Lung (tissue), 12 donors: ENCODE measurements around the gene MRGPRE. TPM values are rescaled to one million over a fixed set of nuclear protein-coding genes. Genes with fewer than 3 reads are reported as not detected.

Experiments used
- ATAC-seq: fragments of 200-7000 bp; cut with Tn5 transposase; one replicate; pipeline ENCODE4 v1.9.1; 2020; ENCODE audit warnings: moderate number of reproducible peaks; ENCODE audit not compliant: insufficient read depth, low FRiP score
- DNase-seq, 3 donors: peaks; one replicate each; pipeline ENCODE4 v3.0.0-alpha.2; 2013 to 2017
- H3K27ac ChIP-seq, 2 donors: one replicate each; pipeline ENCODE4 v1.5.1; 2013; ENCODE audit warnings: mild to moderate bottlenecking in 2 of 2, moderate library complexity in 2 of 2, control low read depth in 1 of 2, inconsistent platforms in 1 of 2, low read depth in 1 of 2, low read length in 1 of 2
- H3K27me3 ChIP-seq, 3 donors: one replicate each; pipeline ENCODE4 v1.5.1; 2013; ENCODE audit warnings: low read length in 2 of 3; ENCODE audit not compliant: control insufficient read depth in 3 of 3, insufficient read depth in 3 of 3
- H3K36me3 ChIP-seq, 4 donors: one replicate each; pipeline ENCODE4 v1.5.1; 2013; ENCODE audit warnings: low read length in 4 of 4, mild to moderate bottlenecking in 1 of 4, moderate library complexity in 1 of 4; ENCODE audit not compliant: control insufficient read depth in 4 of 4, insufficient read depth in 4 of 4
- H3K4me1 ChIP-seq, 5 donors: one replicate each; pipeline ENCODE4 v1.5.1; 2013; ENCODE audit warnings: low read length in 5 of 5, mild to moderate bottlenecking in 2 of 5, moderate library complexity in 1 of 5; ENCODE audit not compliant: control insufficient read depth in 5 of 5, insufficient read depth in 5 of 5
- H3K4me3 ChIP-seq: one replicate; pipeline ENCODE4 v1.5.1; 2013; ENCODE audit warnings: mild to moderate bottlenecking, control low read depth, moderate library complexity
- H3K9ac ChIP-seq, 2 donors: one replicate each; pipeline ENCODE4 v1.5.1; 2013; ENCODE audit warnings: low read length in 2 of 2, control low read depth in 1 of 2; ENCODE audit not compliant: insufficient read depth in 1 of 2
- H3K9me3 ChIP-seq, 4 donors: one replicate each; pipeline ENCODE4 v1.5.1; 2013; ENCODE audit warnings: low read length in 3 of 4, mild to moderate bottlenecking in 1 of 4, moderate library complexity in 1 of 4; ENCODE audit not compliant: control insufficient read depth in 4 of 4, insufficient read depth in 3 of 4
- CTCF ChIP-seq: IDR thresholded peaks from 2 replicates; pipeline ENCODE4 v1.5.1; 2012; ENCODE audit warnings: mild to moderate bottlenecking; ENCODE audit errors: control extremely low read depth, extremely low read depth
- WGBS, 2 donors: extraction: QIAGEN DNeasy Blood & Tissue Kit; methylation state at CpG; one replicate each; pipeline ENCODE4 v1.1.7; 2013; 5-methylcytosine and 5-hydroxymethylcytosine counted together
- polyA plus RNA-seq, 2 donors: library from polyadenylated mRNA; stranded (reverse); fragments of 200-250 nt; gene quantifications; one replicate each; pipeline ENCODE4 v1.2.1, GENCODE V29; 2013
- total RNA-seq, 2 donors: library from RNA; depleted of rRNA in 1 of 2; stranded (reverse); fragments of >200 nt in 1 of 2; gene quantifications; one replicate each; pipeline ENCODE4 v1.2.1, GENCODE V29; 2014 to 2021
- donor health status: control.
- donor health status: control.
- donor health status: Bipolar disorder and iron deficiency.
- donor health status: healthy.
- donor health status: DM: yes; HTN: yes; CAD: no.

Gene MRGPRE
- total and polyA plus RNA-seq, 4 donors = 0.03 to 0.18 (median 0.16) TPM; not detected in 1

- DNase-seq = no peak
- WGBS, 2 donors = 94 to 98% methylated on average over 2 of the region's 2 CpGs
- no peak overlapping the region for H3K4me3 ChIP-seq
- H3K36me3 ChIP-seq = no peaks in the 10 kb centered on the region
- no peak overlapping the region for H3K27ac ChIP-seq
- peaks cover 0 to 4% (median 3%) of the 10 kb centered on the region in 3 donors for H3K27me3 ChIP-seq
- TF ChIP-seq CTCF = no peak
- ATAC-seq = no peak
- no peaks in the 10 kb centered on the region for H3K4me1 ChIP-seq
- H3K9ac ChIP-seq = no peak overlapping the region
- no peaks in the 10 kb centered on the region for H3K9me3 ChIP-seq
Measured at GRCh38 chr11:3237119-3237518, 4.9 kb upstream of the MRGPRE start.

GRCh38 chr11:3234846-3235245 is 2.6 kb upstream of the MRGPRE start:
- peaks cover 0 to 4% (median 3%) of the 10 kb centered on the region in 3 donors for H3K27me3 ChIP-seq
- no peaks in the 10 kb centered on the region for H3K9me3 ChIP-seq
- H3K36me3 ChIP-seq = no peaks in the 10 kb centered on the region
- H3K4me3 ChIP-seq = no peak overlapping the region
- DNase-seq (no peak), ATAC-seq (no peak)
- 49 to 68% methylated on average over 7 of the region's 7 CpGs for WGBS, 2 donors
- no peak for TF ChIP-seq CTCF
- no peaks in the 10 kb centered on the region for H3K4me1 ChIP-seq
- H3K27ac ChIP-seq = no peak overlapping the region
- H3K9ac ChIP-seq = no peak overlapping the region

- H3K4me1 ChIP-seq = no peaks in the 10 kb centered on the region
- H3K27me3 ChIP-seq = peaks cover 0 to 4% (median 3%) of the 10 kb centered on the region in 3 donors
- DNase-seq = no peak
- no peak overlapping the region for H3K9ac ChIP-seq
- no peak for TF ChIP-seq CTCF
- H3K36me3 ChIP-seq = no peaks in the 10 kb centered on the region
- WGBS, 2 donors = 88 to 92% methylated on average over 21 of the region's 21 CpGs
- ATAC-seq = no peak
- H3K27ac ChIP-seq = no peak overlapping the region
- no peaks in the 10 kb centered on the region for H3K9me3 ChIP-seq
- H3K4me3 ChIP-seq = no peak overlapping the region
Measured at GRCh38 chr11:3232956-3233355, 739 bp upstream of the MRGPRE start.

- Histone ChIP-seq H3K27me3 (peaks cover 0 to 4% (median 3%) of the 10 kb centered on the region in 3 donors), H3K27ac (no peak overlapping the region), H3K9ac (no peak overlapping the region), H3K36me3 (no peaks in the 10 kb centered on the region), H3K9me3 (no peaks in the 10 kb centered on the region), H3K4me3 (no peak overlapping the region), H3K4me1 (no peaks in the 10 kb centered on the region)
- 69 to 85% methylated on average over 5 to 6 of the region's 6 CpGs for WGBS, 2 donors
- DNase-seq (no peak), ATAC-seq (no peak)
- no peak for TF ChIP-seq CTCF
Measured at GRCh38 chr11:3231550-3231850, 717 bp downstream of the MRGPRE start.
